ENCODE data around the gene AKAP5.

DNA sequence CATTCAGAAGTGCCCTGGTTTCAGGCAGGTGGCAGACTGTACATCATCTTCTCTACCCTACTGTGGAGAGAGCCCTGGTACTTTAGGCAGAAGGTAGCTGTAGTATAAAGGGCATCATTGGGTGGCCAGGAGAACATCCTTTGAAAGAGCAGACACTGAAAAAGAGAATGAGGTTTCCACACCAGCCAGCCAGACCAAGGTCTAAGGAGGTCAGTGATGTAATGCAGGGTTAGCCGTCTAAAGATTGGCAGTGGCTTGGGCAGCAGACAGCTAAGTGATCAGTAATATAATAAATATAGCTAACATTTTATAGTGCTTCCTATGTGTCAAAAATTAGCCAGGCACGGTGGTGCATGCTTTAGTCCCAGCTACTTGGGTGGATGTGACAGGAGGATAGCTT, 26.3 kb downstream of the AKAP5 start:
- TF ChIP-seq KAT2B (IDR thresholded peaks at IDR 0.05; ENCODE audit: borderline replicate concordance, low read depth, low read length) (no peak), NFE2L2 (IDR thresholded peaks at IDR 0.05; ENCODE audit: low read length) (no peak), TFE3 (CRISPR knock-in tag; IDR thresholded peaks at IDR 0.05) (no peak), CHD2 (IDR thresholded peaks at IDR 0.05; ENCODE audit: low read depth, low read length) (no peak), JUND (CRISPR knock-in tag; IDR thresholded peaks at IDR 0.05) (no peak), POLR2A (IDR thresholded peaks at IDR 0.05; ENCODE audit: insufficient read depth in 1 of 2, low read depth in 2 of 2, low read length in 2 of 2) (no peak), PHF8 (CRISPR knock-in tag; IDR thresholded peaks at IDR 0.05) (no peak), SNRNP70 (IDR thresholded peaks at IDR 0.05; ENCODE audit: low read depth, low read length) (no peak)

Measured in HepG2 (cell line).